Right atrium auricular region (tissue), 2 donors: Measurements from ENCODE around the gene CECR2. TPM values are rescaled to one million over a fixed set of nuclear protein-coding genes. Genes with fewer than 3 reads are reported as not detected.

Experiments used
- DNase-seq: peaks from one replicate; pipeline ENCODE4 v3.0.0-alpha.2; 2019; ENCODE audit warnings: low spot score
- H3K27ac ChIP-seq, 2 donors: fragments of 200-600 bp; sonication (generic); 1 replicate in 1 of 2; 2 replicates in 1 of 2; pipeline ENCODE4 v1.5.1; 2016 to 2019
- H3K27me3 ChIP-seq, 2 donors: fragments of 200-600 bp; sonication (generic); one replicate each; pipeline versions ENCODE4 v1.5.1 to v1.6.0; 2017 to 2019
- H3K36me3 ChIP-seq: fragments of 200-600 bp; sonication (generic); one replicate; pipeline ENCODE4 v1.5.1; 2016
- H3K4me1 ChIP-seq, 2 donors: fragments of 200-600 bp; sonication (generic); one replicate each; pipeline versions ENCODE4 v1.5.1 to v1.6.0; 2017 to 2019
- H3K4me3 ChIP-seq, 2 donors: fragments of 200-600 bp; sonication (generic); 1 replicate in 1 of 2; 2 replicates in 1 of 2; pipeline ENCODE4 v1.5.1; 2017 to 2019; ENCODE audit warnings: mild to moderate bottlenecking in 1 of 2, moderate library complexity in 1 of 2
- H3K9me3 ChIP-seq, 2 donors: fragments of 200-600 bp; sonication (generic); one replicate each; pipeline ENCODE4 v1.5.1; 2019
- total RNA-seq, 2 donors: library from RNA; depleted of rRNA; stranded (reverse); fragments of >200 nt; gene quantifications; one replicate each; pipeline ENCODE4 v1.1.0, GENCODE V29; 2016
- TF ChIP-seq, protein P1 (sequence below), 2 donors: fragments of 200-600 bp; sonication (generic); IDR thresholded peaks; one replicate each; pipeline ENCODE4 v1.5.1; 2019; ENCODE audit warnings: antibody characterized with exemption in 2 of 2

The CECR2 gene
- total RNA-seq, 2 donors from 2014 or later, result 4.0 to 4.8 TPM

DNA sequence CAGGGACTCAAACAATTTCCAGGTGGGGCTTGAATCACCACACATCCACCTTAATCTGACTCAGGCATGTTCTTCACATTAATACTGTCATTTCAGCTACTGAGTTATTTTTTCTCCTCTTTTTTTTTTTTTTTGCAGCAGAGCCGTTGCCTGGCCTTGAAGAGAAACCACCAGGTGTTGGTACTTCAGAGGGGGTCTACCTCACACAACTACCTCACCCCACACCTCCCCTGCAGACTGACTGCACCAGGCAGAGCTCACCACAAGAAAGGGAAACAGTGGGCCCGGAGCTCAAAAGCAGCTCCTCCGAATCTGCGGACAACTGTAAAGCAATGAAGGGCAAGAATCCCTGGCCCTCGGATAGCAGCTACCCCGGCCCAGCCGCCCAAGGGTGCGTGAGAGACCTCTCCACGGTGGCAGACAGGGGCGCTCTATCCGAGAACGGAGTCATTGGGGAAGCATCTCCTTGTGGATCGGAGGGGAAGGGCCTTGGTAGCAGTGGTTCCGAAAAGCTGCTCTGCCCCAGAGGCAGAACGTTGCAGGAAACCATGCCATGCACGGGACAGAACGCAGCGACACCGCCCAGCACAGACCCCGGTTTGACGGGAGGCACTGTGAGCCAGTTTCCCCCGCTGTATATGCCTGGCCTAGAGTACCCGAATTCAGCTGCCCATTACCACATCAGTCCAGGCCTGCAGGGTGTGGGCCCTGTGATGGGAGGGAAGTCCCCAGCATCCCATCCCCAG lies 178.9 kb downstream of the CECR2 start:
- Histone ChIP-seq H3K36me3 (no peaks in the 10 kb centered on the region), H3K27me3 (no peaks in the 10 kb centered on the region), H3K9me3 (no peaks in the 10 kb centered on the region), H3K4me1 (no peaks in the 10 kb centered on the region), H3K27ac (no peak overlapping the region), H3K4me3 (no peak overlapping the region)
- TF ChIP-seq, protein P1, sequence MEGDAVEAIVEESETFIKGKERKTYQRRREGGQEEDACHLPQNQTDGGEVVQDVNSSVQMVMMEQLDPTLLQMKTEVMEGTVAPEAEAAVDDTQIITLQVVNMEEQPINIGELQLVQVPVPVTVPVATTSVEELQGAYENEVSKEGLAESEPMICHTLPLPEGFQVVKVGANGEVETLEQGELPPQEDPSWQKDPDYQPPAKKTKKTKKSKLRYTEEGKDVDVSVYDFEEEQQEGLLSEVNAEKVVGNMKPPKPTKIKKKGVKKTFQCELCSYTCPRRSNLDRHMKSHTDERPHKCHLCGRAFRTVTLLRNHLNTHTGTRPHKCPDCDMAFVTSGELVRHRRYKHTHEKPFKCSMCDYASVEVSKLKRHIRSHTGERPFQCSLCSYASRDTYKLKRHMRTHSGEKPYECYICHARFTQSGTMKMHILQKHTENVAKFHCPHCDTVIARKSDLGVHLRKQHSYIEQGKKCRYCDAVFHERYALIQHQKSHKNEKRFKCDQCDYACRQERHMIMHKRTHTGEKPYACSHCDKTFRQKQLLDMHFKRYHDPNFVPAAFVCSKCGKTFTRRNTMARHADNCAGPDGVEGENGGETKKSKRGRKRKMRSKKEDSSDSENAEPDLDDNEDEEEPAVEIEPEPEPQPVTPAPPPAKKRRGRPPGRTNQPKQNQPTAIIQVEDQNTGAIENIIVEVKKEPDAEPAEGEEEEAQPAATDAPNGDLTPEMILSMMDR (IDR thresholded peaks at IDR 0.05), result no peak
- DNase-seq, result no peak

GRCh38 chr22:17548756-17549035 lies 179.4 kb downstream of the CECR2 start:
- no peaks in the 10 kb centered on the region for H3K4me1 ChIP-seq
- no peak overlapping the region for H3K4me3 ChIP-seq
- no peaks in the 10 kb centered on the region for H3K9me3 ChIP-seq
- H3K36me3 ChIP-seq, result no peaks in the 10 kb centered on the region
- TF ChIP-seq, protein P1 (IDR thresholded peaks at IDR 0.05), result no peak
- no peak overlapping the region for H3K27ac ChIP-seq
- no peak for DNase-seq
- H3K27me3 ChIP-seq, result no peaks in the 10 kb centered on the region

DNA sequence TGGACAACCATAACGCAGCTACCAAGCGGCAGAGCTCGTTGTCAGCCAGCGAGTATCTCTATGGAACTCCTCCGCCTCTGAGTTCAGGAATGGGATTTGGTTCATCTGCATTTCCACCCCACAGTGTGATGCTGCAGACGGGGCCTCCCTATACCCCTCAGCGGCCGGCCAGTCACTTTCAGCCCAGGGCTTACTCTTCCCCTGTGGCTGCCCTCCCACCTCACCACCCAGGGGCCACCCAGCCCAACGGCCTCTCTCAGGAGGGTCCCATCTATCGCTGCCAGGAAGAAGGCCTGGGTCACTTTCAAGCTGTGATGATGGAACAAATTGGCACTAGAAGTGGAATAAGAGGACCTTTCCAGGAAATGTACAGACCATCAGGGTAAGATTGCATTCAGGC lies 179.9 kb downstream of the CECR2 start:
- no peak for DNase-seq
- Histone ChIP-seq H3K4me3 (no peak overlapping the region), H3K27me3 (no peaks in the 10 kb centered on the region), H3K27ac (no peak overlapping the region), H3K9me3 (no peaks in the 10 kb centered on the region), H3K36me3 (no peaks in the 10 kb centered on the region), H3K4me1 (no peaks in the 10 kb centered on the region)
- TF ChIP-seq, protein P1 (IDR thresholded peaks at IDR 0.05), result no peak

DNA sequence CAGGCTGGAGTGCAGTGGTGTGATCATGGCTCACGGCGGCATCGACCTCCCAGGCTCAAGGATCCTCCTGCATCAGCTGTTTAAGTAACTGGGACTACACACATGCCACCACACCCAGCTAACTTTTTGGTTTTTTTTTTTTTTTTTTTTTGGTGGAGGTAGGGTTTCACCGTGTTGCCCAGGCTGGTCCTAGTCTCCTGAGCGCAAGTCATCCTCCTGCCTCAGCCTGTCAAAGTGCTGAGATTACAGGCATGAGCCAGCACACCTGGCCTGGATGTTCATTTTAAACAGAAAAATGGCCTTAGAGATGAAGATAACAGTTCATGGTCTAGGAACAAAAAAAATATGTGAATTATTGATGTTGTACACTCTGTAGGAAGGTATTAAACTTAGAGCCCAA lies 180.4 kb downstream of the CECR2 start:
- DNase-seq, result no peak
- Histone ChIP-seq H3K27me3 (no peaks in the 10 kb centered on the region), H3K4me1 (no peaks in the 10 kb centered on the region), H3K9me3 (no peaks in the 10 kb centered on the region), H3K4me3 (no peak overlapping the region), H3K27ac (no peak overlapping the region), H3K36me3 (no peaks in the 10 kb centered on the region)
- TF ChIP-seq, protein P1 (IDR thresholded peaks at IDR 0.05), result no peak

- TF ChIP-seq, protein P1 (IDR thresholded peaks at IDR 0.05), result no peak
- Histone ChIP-seq H3K27me3 (no peaks in the 10 kb centered on the region), H3K27ac (peak overlapping the region in 1 of 2 donors; percentile 51), H3K9me3 (no peaks in the 10 kb centered on the region), H3K4me1 (no peaks in the 10 kb centered on the region), H3K4me3 (no peak overlapping the region), H3K36me3 (no peaks in the 10 kb centered on the region)
- DNase-seq, result no peak
Measured at GRCh38 chr22:17552737-17553136, 183.5 kb downstream of the CECR2 start.

DNA sequence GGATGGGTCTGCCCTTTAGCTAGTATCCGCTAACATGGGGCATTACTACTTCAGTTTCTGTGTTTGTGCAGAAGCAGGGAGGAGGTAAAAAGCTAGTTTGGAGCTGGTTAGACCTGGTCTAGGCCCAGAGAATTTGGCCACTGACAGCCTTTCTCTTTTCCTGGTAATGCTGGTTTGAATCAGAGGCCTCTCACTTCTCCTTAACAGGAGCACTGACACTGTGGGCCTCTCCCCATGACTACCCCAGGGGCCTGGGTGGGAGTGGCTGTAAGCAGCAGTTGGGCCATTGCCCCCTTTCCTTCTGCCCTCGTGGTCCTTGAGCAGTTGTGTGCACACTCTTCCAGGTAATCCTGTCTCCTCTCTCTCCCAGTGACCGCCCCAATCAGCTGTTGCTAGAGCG lies 185.6 kb downstream of the CECR2 start:
- TF ChIP-seq, protein P1 (IDR thresholded peaks at IDR 0.05), result no peak
- Histone ChIP-seq H3K27ac (no peak overlapping the region), H3K9me3 (no peaks in the 10 kb centered on the region), H3K4me3 (no peak overlapping the region), H3K36me3 (no peaks in the 10 kb centered on the region), H3K27me3 (no peaks in the 10 kb centered on the region), H3K4me1 (no peaks in the 10 kb centered on the region)
- no peak for DNase-seq
